Choroid plexus epithelial cell (primary cell): ENCODE measurements around the gene CDH4.

ENCODE experiments used
- DNase-seq: peaks from one replicate; pipeline ENCODE4 v3.0.0-alpha.2; 2010; ENCODE audit warnings: low read depth
- H3K4me3 ChIP-seq: 2 replicates; pipeline ENCODE4 v1.5.1; 2011; ENCODE audit warnings: low read depth, mild to moderate bottlenecking, control low read depth, low read length, moderate library complexity
- CTCF ChIP-seq: conservative IDR thresholded peaks from 2 replicates; pipeline ENCODE4 v1.5.1; 2011; ENCODE audit warnings: low read depth, mild to moderate bottlenecking, control low read depth, inconsistent platforms, low read length, moderate library complexity

CDH4 gene

GRCh38 chr20:61299618-61300017 lies 47.6 kb downstream of the CDH4 start:
- no peak for DNase-seq
- H3K4me3 ChIP-seq = no peak overlapping the region
- TF ChIP-seq CTCF = no peak

- no peak for TF ChIP-seq CTCF
- no peak for DNase-seq
- H3K4me3 ChIP-seq = no peak overlapping the region
Observed at GRCh38 chr20:61300293-61300692, 48.2 kb downstream of the CDH4 start.

GRCh38 chr20:61300709-61301108 lies 48.6 kb downstream of the CDH4 start:
- H3K4me3 ChIP-seq = no peak overlapping the region
- TF ChIP-seq CTCF = no peak
- no peak for DNase-seq

- no peak for TF ChIP-seq CTCF
- no peak overlapping the region for H3K4me3 ChIP-seq
- DNase-seq = no peak
Observed at GRCh38 chr20:61301711-61302525, 49.9 kb downstream of the CDH4 start.

- no peak for DNase-seq
Observed at GRCh38 chr20:61303217-61303616, 51.2 kb downstream of the CDH4 start.

GRCh38 chr20:61303675-61304074 lies 51.6 kb downstream of the CDH4 start:
- no peak for TF ChIP-seq CTCF
- H3K4me3 ChIP-seq = no peak overlapping the region
- no peak for DNase-seq

More at GRCh38 chr20:61303217-61303616, 51.2 kb downstream of the CDH4 start:
- no peak for TF ChIP-seq CTCF
- no peak overlapping the region for H3K4me3 ChIP-seq

GRCh38 chr20:61304750-61305149 lies 52.7 kb downstream of the CDH4 start:
- H3K4me3 ChIP-seq = no peak overlapping the region
- TF ChIP-seq CTCF = no peak
- DNase-seq = no peak
